SK-N-SH (cell line): ENCODE results near the gene MORN3. TPM values are rescaled to one million over a fixed set of nuclear protein-coding genes. Genes with fewer than 3 reads are reported as not detected.

Experiments used
- polyA plus RNA-seq, 3 experiments: library from polyadenylated mRNA; depleted of rRNA; stranded (reverse); fragments of >200 nt; gene quantifications; 2 replicates each; pipeline ENCODE4 v1.2.3, GENCODE V29; 2012
- small RNA-seq, 7 experiments: library from RNA; depleted of rRNA; stranded (forward); fragments of <200 nt; gene quantifications; one replicate each; pipeline ENCODE3, GENCODE V24; 2012

Gene MORN3
- polyA plus RNA-seq, 1 of the 3 experiments (the other 2 are of a cell fraction), result 2.7 TPM

Small RNA genes within 50 kb of the gene (small RNA-seq; reads per million reads assigned to genes)
- 0 reads per million in 7 experiments for gene RNU6-1004P

Other genes starting within 250 kb of the MORN3 start
- gene KDM2B, start 88.6 kb downstream of the MORN3 start, polyA plus RNA-seq (2012; rRNA removed), result 9.6 and 11.5 TPM in 2 replicates
- 13.2 and 16.6 TPM in 2 replicates for gene ORAI1, start 43.1 kb downstream of the MORN3 start, polyA plus RNA-seq (2012; rRNA removed)
- 15.1 and 15.4 TPM in 2 replicates for gene TMEM120B, start 43.1 kb upstream of the MORN3 start, polyA plus RNA-seq (2012; rRNA removed)
- 5.0 and 5.3 TPM in 2 replicates for gene RHOF, start 124.0 kb upstream of the MORN3 start, polyA plus RNA-seq (2012; rRNA removed)
- 1.2 and 2.0 TPM in 2 replicates for gene SETD1B, start 134.4 kb upstream of the MORN3 start, polyA plus RNA-seq (2012; rRNA removed)
- 1.8 and 1.9 TPM in 2 replicates for gene HPD, start 189.2 kb upstream of the MORN3 start, polyA plus RNA-seq (2012; rRNA removed)
- 227 and 234 TPM in 2 replicates for gene PSMD9, start 219.1 kb upstream of the MORN3 start, polyA plus RNA-seq (2012; rRNA removed)
- gene CFAP251, start 248.9 kb upstream of the MORN3 start, polyA plus RNA-seq (2012; rRNA removed), result 5.7 and 8.0 TPM in 2 replicates